ENCODE data around the gene POLG2.
"Not testable (repeated sequence)": the region's sequence is repeated elsewhere in the genome, so short reads cannot be mapped to it uniquely, and the experiment has no call there.

Gene POLG2

DNA sequence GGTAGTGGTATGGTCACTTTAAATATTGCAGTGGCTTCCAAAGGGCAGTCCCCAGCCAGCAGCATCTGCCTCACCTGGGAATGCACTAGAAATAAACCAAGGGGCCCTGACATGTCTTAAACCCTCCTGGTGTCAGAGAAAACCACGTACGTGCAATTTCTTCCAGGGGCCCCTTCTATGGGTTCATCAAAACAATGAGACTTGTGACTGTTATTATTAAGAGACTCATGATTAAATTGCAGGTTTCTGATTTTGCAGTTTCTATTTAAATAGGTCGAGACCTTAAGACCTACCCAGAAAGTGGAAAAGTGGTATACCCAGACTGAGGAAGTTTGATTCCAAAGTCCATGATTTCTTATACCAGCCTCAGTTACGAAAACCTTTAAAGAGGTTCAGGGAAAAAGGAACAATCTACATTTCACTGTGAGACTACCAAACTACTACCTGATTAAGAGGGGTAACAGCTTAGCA is 746 bp upstream of the POLG2 start:
- no peak for DNase-seq (ENCODE audit: low read depth)
- peak overlapping the region; percentile 75 for H3K4me3 ChIP-seq (ENCODE audit: low read depth, low read length)
- TF ChIP-seq, protein P1, sequence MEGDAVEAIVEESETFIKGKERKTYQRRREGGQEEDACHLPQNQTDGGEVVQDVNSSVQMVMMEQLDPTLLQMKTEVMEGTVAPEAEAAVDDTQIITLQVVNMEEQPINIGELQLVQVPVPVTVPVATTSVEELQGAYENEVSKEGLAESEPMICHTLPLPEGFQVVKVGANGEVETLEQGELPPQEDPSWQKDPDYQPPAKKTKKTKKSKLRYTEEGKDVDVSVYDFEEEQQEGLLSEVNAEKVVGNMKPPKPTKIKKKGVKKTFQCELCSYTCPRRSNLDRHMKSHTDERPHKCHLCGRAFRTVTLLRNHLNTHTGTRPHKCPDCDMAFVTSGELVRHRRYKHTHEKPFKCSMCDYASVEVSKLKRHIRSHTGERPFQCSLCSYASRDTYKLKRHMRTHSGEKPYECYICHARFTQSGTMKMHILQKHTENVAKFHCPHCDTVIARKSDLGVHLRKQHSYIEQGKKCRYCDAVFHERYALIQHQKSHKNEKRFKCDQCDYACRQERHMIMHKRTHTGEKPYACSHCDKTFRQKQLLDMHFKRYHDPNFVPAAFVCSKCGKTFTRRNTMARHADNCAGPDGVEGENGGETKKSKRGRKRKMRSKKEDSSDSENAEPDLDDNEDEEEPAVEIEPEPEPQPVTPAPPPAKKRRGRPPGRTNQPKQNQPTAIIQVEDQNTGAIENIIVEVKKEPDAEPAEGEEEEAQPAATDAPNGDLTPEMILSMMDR (conservative IDR thresholded peaks at IDR 0.05; ENCODE audit: low read depth, low read length): no peak

DNA sequence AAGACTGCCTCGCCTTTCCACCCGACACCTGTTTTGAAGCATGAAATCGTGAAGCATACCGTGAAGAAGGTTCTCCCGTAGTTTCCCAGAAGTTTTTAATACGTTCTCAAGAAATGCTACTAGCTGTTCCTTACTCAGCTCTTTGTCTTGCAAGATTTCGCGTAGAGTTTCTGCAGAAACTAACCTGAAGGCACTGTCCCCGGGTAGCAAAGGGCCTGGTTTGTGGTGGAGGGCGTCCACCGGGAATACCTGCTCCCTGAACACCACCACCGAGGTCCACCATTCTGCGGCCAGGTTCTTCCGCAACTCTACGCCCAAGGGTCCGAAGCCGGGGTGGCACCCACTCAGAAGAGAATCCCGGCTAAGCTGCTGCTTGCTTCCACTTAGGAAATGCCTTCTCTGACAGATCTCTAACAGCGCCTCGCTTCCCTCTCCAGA is 487 bp downstream of the POLG2 start:
- TF ChIP-seq, protein P1 (conservative IDR thresholded peaks at IDR 0.05; ENCODE audit: low read depth, low read length): no peak
- H3K4me3 ChIP-seq (ENCODE audit: low read depth, low read length): peak overlapping the region; percentile 75
- peak; percentile 25 for DNase-seq (ENCODE audit: low read depth)

DNA sequence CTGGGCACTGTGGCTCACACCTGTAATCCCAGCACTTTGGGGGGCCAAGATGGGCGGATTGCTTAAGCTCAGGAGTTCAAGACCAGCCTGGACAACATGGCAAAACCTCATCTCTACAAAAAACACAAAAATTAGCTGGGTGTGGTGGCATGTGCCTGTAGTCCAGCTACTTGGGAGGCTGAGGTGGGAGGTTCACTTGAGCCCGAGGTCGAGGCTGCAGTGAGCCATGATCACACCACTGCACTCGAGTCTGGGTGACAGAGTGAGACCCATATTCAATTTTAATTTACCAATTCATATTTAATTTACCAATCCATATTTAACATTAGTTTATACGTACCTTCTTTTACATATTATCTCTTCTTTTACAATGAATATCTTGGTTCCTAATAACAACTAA is 1.6 kb downstream of the POLG2 start:
- H3K4me3 ChIP-seq (ENCODE audit: low read depth, low read length); DNase-seq (ENCODE audit: low read depth): not testable (repeated sequence)

DNA sequence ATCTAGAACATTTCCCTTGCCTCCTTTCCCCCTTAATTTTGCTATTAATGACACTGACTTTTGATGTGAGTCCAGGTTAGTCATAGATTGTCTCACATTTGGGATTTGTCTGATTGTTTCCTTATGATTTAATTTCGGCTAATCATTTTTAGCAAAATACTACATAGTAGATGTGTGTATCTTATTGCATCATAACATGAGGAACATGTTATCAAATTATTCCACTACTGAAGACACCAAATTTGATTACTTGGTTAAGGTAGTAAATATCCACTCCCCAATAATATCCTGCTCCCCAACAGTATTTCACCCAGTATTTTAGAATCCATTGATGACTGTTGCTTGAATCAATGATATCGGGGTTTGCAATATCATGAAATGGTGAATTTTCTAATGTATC is 2.7 kb downstream of the POLG2 start:
- TF ChIP-seq, protein P1 (conservative IDR thresholded peaks at IDR 0.05; ENCODE audit: low read depth, low read length): no peak
- DNase-seq (ENCODE audit: low read depth): no peak
- H3K4me3 ChIP-seq (ENCODE audit: low read depth, low read length): no peak overlapping the region

DNA sequence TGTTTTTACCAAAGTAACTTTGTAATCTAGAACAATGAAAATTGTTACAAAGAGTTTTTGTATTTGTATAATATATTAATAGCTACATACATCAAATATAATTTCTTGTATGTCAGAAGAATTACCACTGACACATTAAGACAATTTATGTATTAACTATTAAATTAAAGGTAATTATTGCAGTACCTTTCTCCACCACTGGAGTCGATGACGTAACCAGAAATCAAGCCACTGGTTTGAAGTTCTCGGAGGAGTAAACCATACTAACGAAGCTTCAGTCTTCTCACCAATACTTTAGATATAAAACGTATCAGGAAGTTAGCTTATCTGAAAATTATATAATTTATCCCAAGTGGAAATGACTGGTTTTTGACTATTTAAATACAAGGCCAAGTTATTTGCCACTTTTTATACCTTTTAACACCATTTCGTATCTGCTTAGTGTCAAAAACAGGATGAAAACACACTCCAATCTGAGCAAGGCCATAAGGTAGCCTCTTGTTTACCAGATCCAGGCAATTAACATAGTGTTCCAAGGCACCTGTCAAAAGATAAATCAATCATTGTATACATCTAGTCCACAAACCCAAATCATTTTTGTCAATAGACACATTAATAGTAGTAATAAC is 4.3 kb downstream of the POLG2 start:
- no peak overlapping the region for H3K4me3 ChIP-seq (ENCODE audit: low read depth, low read length)
- TF ChIP-seq, protein P1 (conservative IDR thresholded peaks at IDR 0.05; ENCODE audit: low read depth, low read length): peak; percentile 57
- peak; percentile 53 for DNase-seq (ENCODE audit: low read depth)

DNA sequence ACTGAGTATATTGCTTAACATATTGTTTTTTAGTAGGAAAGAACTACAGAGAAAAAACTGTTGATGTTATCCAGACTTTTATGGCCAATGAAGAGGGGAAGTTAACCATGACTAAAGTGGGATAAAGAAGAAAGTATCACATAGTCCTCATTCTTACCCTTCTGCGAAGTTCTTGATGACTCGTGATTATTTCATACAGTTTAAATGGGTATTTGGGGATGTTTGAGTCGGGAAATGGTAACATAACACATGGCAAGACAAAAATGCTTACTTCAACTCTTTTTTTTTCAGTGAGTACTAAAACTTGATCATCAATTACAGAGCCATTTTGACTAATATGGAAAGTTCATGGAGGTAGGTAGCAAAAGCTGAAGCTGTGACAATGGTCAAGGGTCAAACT is 4.9 kb downstream of the POLG2 start:
- peak; percentile 41 for DNase-seq (ENCODE audit: low read depth)
- H3K4me3 ChIP-seq (ENCODE audit: low read depth, low read length): no peak overlapping the region
- TF ChIP-seq, protein P1 (conservative IDR thresholded peaks at IDR 0.05; ENCODE audit: low read depth, low read length): no peak

DNA sequence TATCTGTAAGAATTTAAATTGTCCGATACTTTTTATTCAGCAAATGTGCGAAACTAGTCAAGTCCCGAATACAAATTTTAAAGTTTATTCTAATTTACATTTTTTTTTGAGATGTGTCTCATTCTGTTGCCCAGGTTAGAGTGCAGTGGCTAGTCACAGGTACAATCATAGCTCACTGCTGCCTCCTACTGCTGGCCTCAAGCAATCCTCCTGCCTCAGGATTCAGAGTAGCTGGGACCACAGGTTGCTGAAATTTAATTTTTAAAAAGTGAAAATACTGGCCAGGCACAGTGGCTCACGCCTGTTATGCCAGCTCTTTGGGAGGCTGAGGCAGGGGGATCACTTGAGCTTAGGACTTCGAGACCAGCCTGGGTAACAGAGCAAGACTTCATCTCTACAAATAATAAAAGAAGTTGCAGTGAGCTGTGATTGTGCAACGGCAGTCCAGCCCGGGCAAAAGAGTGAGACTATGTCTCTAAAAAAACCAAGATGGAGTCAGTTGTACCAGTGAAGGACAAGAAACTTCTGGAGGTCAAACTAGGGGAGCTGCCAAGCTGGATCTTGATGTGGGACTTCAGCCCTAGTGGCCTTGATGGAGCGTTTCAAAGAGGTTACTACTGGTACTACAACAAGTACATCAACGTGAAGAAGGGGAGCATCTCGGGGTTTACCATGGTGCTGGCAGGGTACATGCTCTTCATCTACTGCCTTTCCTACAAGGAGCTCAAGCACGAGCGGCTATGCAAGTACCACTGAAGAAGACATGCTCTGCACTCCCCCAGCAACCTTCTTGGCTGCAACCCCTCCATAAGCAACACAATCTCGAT is 5.6 kb downstream of the POLG2 start:
- no peak overlapping the region for H3K4me3 ChIP-seq (ENCODE audit: low read depth, low read length)
- DNase-seq (ENCODE audit: low read depth): peak; percentile 80
- TF ChIP-seq, protein P1 (conservative IDR thresholded peaks at IDR 0.05; ENCODE audit: low read depth, low read length): peak; percentile 92

Measured in choroid plexus epithelial cell (primary cell).